Endothelial cell of umbilical vein (primary cell): ENCODE measurements around the gene JPT2. TPM values are rescaled to one million over a fixed set of nuclear protein-coding genes. Genes with fewer than 3 reads are reported as not detected.

Experiments
- BruUV-seq: library from RNA; stranded (reverse); fragments of 400-500 nt; replicated peaks from 2 replicates; lab custom pipeline; 2021; lab: Mats Ljungman, UMichigan
- CTCF ChIA-PET: fragments of 300-600, 350-600 bp; sonication (Branson Sonifier 250); formaldehyde crosslinking; loops from one replicate; lab custom pipeline; 2021; ENCODE audit warnings: antibody characterized with exemption, inconsistent platforms; lab: Charles Lee
- POLR2A ChIA-PET: fragments of 300-600, 350-600 bp; sonication (Branson Sonifier 250); formaldehyde crosslinking; loops from one replicate; lab custom pipeline; 2021; ENCODE audit warnings: antibody characterized with exemption, inconsistent platforms; lab: Charles Lee
- DNase-seq: peaks from one replicate; pipeline ENCODE4 v3.0.0-alpha.2; 2011; ENCODE audit warnings: low read depth, low spot score
- FAIRE-seq: peaks from 2 replicates; lab custom pipeline; 2011; peaks lifted over from hg19 to GRCh38; lab: Jason Lieb, UNC
- H2AFZ ChIP-seq: 2 replicates; pipeline ENCODE4 v1.6.0; 2012; ENCODE audit warnings: low read depth, low read length, control low read depth, inconsistent platforms
- H3K27ac ChIP-seq: 2 replicates; pipeline ENCODE4 v1.5.1; 2011; ENCODE audit warnings: low read depth, mild to moderate bottlenecking, control low read depth, low read length, moderate library complexity; ENCODE audit not compliant: insufficient read depth
- H3K27me3 ChIP-seq, 2 experiments: 2 replicates each; pipeline versions ENCODE4 v1.6.0 to v1.6.1; 2011; ENCODE audit warnings: low read length in 2 of 2, mixed read lengths in 1 of 2; ENCODE audit not compliant: control insufficient read depth in 2 of 2, insufficient read depth in 2 of 2
- H3K36me3 ChIP-seq, 2 experiments: 2 replicates in 1 of 2; 3 replicates in 1 of 2; pipeline ENCODE4 v1.5.1; 2011; ENCODE audit warnings: low read length in 2 of 2, mild to moderate bottlenecking in 1 of 2, moderate library complexity in 1 of 2; ENCODE audit not compliant: control insufficient read depth in 2 of 2, insufficient read depth in 2 of 2; ENCODE audit errors: extremely low read depth in 1 of 2
- H3K4me1 ChIP-seq: 3 replicates; pipeline ENCODE4 v1.5.1; 2011; ENCODE audit warnings: mild to moderate bottlenecking, low read length; ENCODE audit not compliant: control insufficient read depth, insufficient read depth; ENCODE audit errors: extremely low read depth
- H3K4me2 ChIP-seq: 2 replicates; pipeline ENCODE4 v1.6.1; 2011; ENCODE audit warnings: low read length, control low read depth, mixed read lengths; ENCODE audit not compliant: insufficient read depth
- H3K4me3 ChIP-seq, 3 experiments: fragments of 200-600 bp in 1 of 3; sonication (generic), shearing (Covaris generic) in 1 of 3; replicated peaks in 1 of 3; 2 replicates each; pipeline ENCODE4 v1.5.1; 2011 to 2016; ENCODE audit warnings: control low read depth in 3 of 3, low read length in 3 of 3, mild to moderate bottlenecking in 2 of 3, inconsistent platforms in 1 of 3, low read depth in 1 of 3, moderate library complexity in 1 of 3; ENCODE audit not compliant: insufficient read depth in 1 of 3
- H3K79me2 ChIP-seq: 2 replicates; pipeline ENCODE4 v1.6.0; 2012; ENCODE audit warnings: low read length, inconsistent platforms; ENCODE audit not compliant: control insufficient read depth, insufficient read depth
- H3K9ac ChIP-seq: replicated peaks from 2 replicates; pipeline ENCODE3; 2011; ENCODE audit warnings: low read length, control low read depth; ENCODE audit not compliant: insufficient read depth; ENCODE audit errors: extremely low read depth
- H3K9me1 ChIP-seq: replicated peaks from 3 replicates; pipeline ENCODE4 v1.6.0; 2011; ENCODE audit warnings: mild to moderate bottlenecking, low read length; ENCODE audit not compliant: control insufficient read depth, insufficient read depth; ENCODE audit errors: extremely low read depth
- H3K9me3 ChIP-seq: replicated peaks from 2 replicates; pipeline ENCODE4 v1.5.1; 2012; ENCODE audit warnings: low read length, inconsistent platforms; ENCODE audit not compliant: control insufficient read depth, insufficient read depth
- H4K20me1 ChIP-seq: replicated peaks from 2 replicates; pipeline ENCODE3; 2011; ENCODE audit warnings: mild to moderate bottlenecking, low read length; ENCODE audit not compliant: control insufficient read depth, insufficient read depth; ENCODE audit errors: extremely low read depth
- CTCF ChIP-seq, 2 donors: IDR thresholded peaks; 1 replicate in 1 of 2; 2 replicates in 1 of 2; pipeline ENCODE4 v1.5.1; 2011; ENCODE audit warnings: low read length in 2 of 2, mild to moderate bottlenecking in 2 of 2, moderate library complexity in 2 of 2, control low read depth in 1 of 2, inconsistent platforms in 1 of 2, low read depth in 1 of 2; ENCODE audit not compliant: insufficient read depth in 1 of 2; ENCODE audit errors: extremely low read depth in 1 of 2
- EZH2 ChIP-seq: IDR thresholded peaks from 2 replicates; pipeline ENCODE4 v1.6.1; 2012; ENCODE audit warnings: borderline replicate concordance, low read depth, mild to moderate bottlenecking, moderate library complexity, low read length, inconsistent platforms; ENCODE audit not compliant: severe bottlenecking
- FOS ChIP-seq: IDR thresholded peaks from 2 replicates; pipeline ENCODE4 v1.6.1; 2011; ENCODE audit warnings: mild to moderate bottlenecking, low read length, moderate library complexity, borderline replicate concordance; ENCODE audit not compliant: insufficient read depth
- GATA2 ChIP-seq: IDR thresholded peaks from 2 replicates; pipeline ENCODE4 v1.7.0; 2011; ENCODE audit warnings: low read depth, mild to moderate bottlenecking, moderate library complexity, mixed read lengths, low read length; ENCODE audit not compliant: insufficient read length, insufficient read depth
- JUN ChIP-seq: IDR thresholded peaks from 2 replicates; pipeline ENCODE4 v1.6.1; 2011; ENCODE audit warnings: borderline replicate concordance, low read depth; ENCODE audit not compliant: insufficient read length, insufficient read depth
- MAX ChIP-seq: IDR thresholded peaks from 2 replicates; pipeline ENCODE4 v1.6.1; 2011; ENCODE audit not compliant: insufficient read depth, insufficient read length
- MYC ChIP-seq: IDR thresholded peaks from one replicate; pipeline ENCODE4 v1.6.1; 2011; ENCODE audit warnings: mild to moderate bottlenecking, low read depth, low read length
- POLR2A ChIP-seq: IDR thresholded peaks from 2 replicates; pipeline ENCODE4 v1.6.1; 2012; ENCODE audit warnings: low read depth, mild to moderate bottlenecking, control low read depth, low read length
- POLR2AphosphoS5 ChIP-seq: IDR thresholded peaks from 2 replicates; pipeline ENCODE4 v1.6.1; 2012; ENCODE audit warnings: low read depth, mild to moderate bottlenecking, control low read depth, low read length, moderate library complexity; ENCODE audit not compliant: insufficient read depth
- dilution Hi-C: fragments of 300-500 bp; cut with MboI; formaldehyde crosslinking; loops from one replicate; pipeline ENCODE4 v1.15.0; 2019; ENCODE audit warnings: low sequenced_read_pairs; ENCODE audit not compliant: extremely low pct_ligation_motif_present
- intact Hi-C: fragments of 100-400 bp; cut with micrococcal nuclease; formaldehyde crosslinking; loops from one replicate; pipeline ENCODE4 v1.10.0; 2022
- polyA plus RNA-seq, 4 experiments: library from polyadenylated mRNA; depleted of rRNA in 3 of 4; stranded (reverse) in 3 of 4; unstranded in 1 of 4; fragments of >200 nt; gene quantifications; 2 replicates each; pipeline versions ENCODE4 v1.2.1 to v1.2.3, GENCODE V29; 2011 to 2012; ENCODE audit warnings: missing spikeins in 1 of 4
- total RNA-seq: library from RNA; stranded (reverse); gene quantifications from 2 replicates; pipeline ENCODE4 v1.2.3, GENCODE V29; 2021

JPT2 gene
- total and polyA plus RNA-seq, 2 donors (not counting 3 experiments of a cell fraction or from before 2014, with no cell fraction given): 35.8 to 93.3 TPM

GRCh38 chr16:1698680-1699079, 20.6 kb downstream of the JPT2 start:
- Histone ChIP-seq H3K4me1 (no peaks in the 10 kb centered on the region), H2AFZ (no peak overlapping the region), H3K79me2 (peaks cover 8% of the 10 kb centered on the region), H4K20me1 (no peaks in the 10 kb centered on the region), H3K4me3 (no peak overlapping the region), H3K27me3 (no peaks in the 10 kb centered on the region), H3K36me3 (peaks cover 18 to 19% of the 10 kb centered on the region in 2 experiments), H3K9me1 (no peaks in the 10 kb centered on the region), H3K9me3 (no peaks in the 10 kb centered on the region), H3K27ac (no peak overlapping the region), H3K9ac (no peak overlapping the region), H3K4me2 (no peak overlapping the region)
- intact Hi-C loops: no loop called here
- CTCF ChIA-PET: no interaction called here
- TF ChIP-seq GATA2 (no peak), CTCF (IDR thresholded peaks at IDR 0.05; ENCODE audit: extremely low read depth in 1 of 2, insufficient read depth in 1 of 2, low read depth in 1 of 2, low read length in 2 of 2) (no peak), POLR2A (no peak), FOS (no peak), EZH2 (no peak), JUN (no peak), MAX (no peak), POLR2AphosphoS5 (no peak), MYC (no peak)
- FAIRE-seq: no peak
- POLR2A ChIA-PET: no interaction called here
- dilution Hi-C loops: no loop called here
- no peak for DNase-seq
- BruUV-seq: no TSS peak
